ENCODE measurements around the gene CCNY.

The CCNY gene

DNA sequence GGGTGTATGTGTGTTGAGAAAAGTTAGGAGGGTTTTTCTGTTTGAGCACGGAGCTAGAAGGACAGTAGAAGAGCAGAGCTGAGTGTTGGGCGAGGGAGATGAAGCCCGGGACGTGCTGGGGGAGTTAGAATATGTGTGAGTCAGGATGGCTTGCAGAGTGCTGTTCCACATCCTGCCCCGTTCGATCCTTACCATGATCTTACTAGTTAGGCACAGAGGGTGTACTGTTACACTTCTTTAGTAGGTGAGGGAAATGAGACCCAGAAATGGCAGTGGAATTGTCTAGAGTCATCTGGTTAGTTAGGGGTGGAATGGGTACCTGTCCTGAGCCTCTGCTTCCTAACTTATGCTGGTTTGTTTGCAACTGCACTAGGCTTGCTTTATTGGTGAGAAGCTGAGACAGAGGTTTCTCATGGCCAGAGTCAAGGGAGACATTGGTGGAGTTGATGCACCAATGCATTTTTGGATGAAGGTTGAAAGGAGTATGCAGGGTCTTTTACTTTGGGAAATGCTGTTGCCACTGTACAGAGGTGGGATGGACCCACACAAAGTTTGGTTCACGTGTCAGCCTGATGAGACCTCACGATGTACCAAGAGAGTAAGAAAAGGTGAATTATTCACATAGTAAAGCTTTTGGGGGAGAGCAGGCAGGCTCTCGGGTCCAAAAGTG lies 42.4 kb downstream of the CCNY start:
- H3K4me3 ChIP-seq (ENCODE audit: control insufficient read depth, low read depth, low read length): no peak overlapping the region
- peak; percentile 64 for DNase-seq (ENCODE audit: low read depth)
- no peak for TF ChIP-seq CTCF (conservative IDR thresholded peaks at IDR 0.05; ENCODE audit: control insufficient read depth, insufficient read depth, low read depth, low read length)

DNA sequence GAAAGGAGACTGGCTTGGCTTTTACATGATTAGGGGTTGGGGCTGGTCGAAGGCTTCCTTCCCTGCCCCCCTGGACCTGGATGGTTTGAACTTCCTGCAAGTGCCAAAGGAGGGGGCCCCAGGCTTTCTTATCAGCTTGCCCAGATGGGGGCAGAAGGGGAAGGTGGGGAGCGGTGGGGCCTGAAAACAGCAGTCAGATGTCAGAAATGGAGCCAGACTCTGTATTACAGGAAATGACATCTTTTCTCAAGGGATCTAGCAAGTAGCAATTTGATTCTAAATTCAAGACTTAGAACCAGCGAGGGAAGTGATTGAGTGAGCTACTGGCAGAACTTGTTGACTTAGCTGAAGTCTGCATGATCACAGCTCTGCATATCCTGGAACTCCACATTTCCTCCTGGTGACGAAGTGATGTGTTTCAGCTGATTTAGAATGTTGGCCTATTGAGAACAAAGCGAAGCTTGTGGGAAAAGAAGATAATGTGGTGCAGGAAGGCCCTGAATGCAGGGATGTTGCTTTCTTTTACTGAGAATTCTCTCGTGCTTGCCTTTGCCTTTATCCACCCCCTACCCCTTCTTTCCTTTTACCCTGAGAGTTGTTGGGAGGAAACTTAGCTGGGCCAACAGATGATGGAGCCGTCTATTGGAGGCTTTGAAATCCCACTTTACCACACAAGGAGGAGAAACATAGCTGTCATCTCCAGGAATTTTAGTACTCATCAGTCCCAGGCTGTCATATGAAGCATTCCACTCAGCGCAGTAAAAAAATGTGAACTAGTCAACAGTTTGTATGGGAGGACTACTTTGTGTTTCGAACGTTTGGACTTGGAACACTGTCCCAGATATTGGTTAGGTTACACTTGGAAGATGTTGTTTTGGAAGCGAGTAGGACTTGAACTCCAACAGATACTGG lies 43.2 kb downstream of the CCNY start:
- peak; percentile 86 for DNase-seq (ENCODE audit: low read depth)
- no peak overlapping the region for H3K4me3 ChIP-seq (ENCODE audit: control insufficient read depth, low read depth, low read length)
- TF ChIP-seq CTCF (conservative IDR thresholded peaks at IDR 0.05; ENCODE audit: control insufficient read depth, insufficient read depth, low read depth, low read length): no peak

- TF ChIP-seq CTCF (conservative IDR thresholded peaks at IDR 0.05; ENCODE audit: control insufficient read depth, insufficient read depth, low read depth, low read length): no peak
- no peak for DNase-seq (ENCODE audit: low read depth)
- no peak overlapping the region for H3K4me3 ChIP-seq (ENCODE audit: control insufficient read depth, low read depth, low read length)
Measured at GRCh38 chr10:35382096-35382495, 45.8 kb downstream of the CCNY start.

GRCh38 chr10:35384265-35384868 lies 48.1 kb downstream of the CCNY start:
- peak; percentile 48 for DNase-seq (ENCODE audit: low read depth)
- TF ChIP-seq CTCF (conservative IDR thresholded peaks at IDR 0.05; ENCODE audit: control insufficient read depth, insufficient read depth, low read depth, low read length): no peak

GRCh38 chr10:35386594-35387174 lies 50.4 kb downstream of the CCNY start:
- DNase-seq (ENCODE audit: low read depth): no peak
- TF ChIP-seq CTCF (conservative IDR thresholded peaks at IDR 0.05; ENCODE audit: control insufficient read depth, insufficient read depth, low read depth, low read length): no peak
- no peak overlapping the region for H3K4me3 ChIP-seq (ENCODE audit: control insufficient read depth, low read depth, low read length)

More at GRCh38 chr10:35384265-35384868, 48.1 kb downstream of the CCNY start:
- H3K4me3 ChIP-seq (ENCODE audit: control insufficient read depth, low read depth, low read length): no peak overlapping the region

GRCh38 chr10:35387768-35388167 lies 51.5 kb downstream of the CCNY start:
- TF ChIP-seq CTCF (conservative IDR thresholded peaks at IDR 0.05; ENCODE audit: control insufficient read depth, insufficient read depth, low read depth, low read length): no peak
- H3K4me3 ChIP-seq (ENCODE audit: control insufficient read depth, low read depth, low read length): no peak overlapping the region
- DNase-seq (ENCODE audit: low read depth): peak; percentile 79
